Esophagus muscularis mucosa (tissue), 4 donors: Measurements from ENCODE around the gene DCTN3. TPM values are rescaled to one million over a fixed set of nuclear protein-coding genes. Genes with fewer than 3 reads are reported as not detected.
A peak's percentile ranks its signal among the peaks of the same experiment; 100 is the strongest.

ENCODE experiments used
- DNase-seq: peaks from one replicate; pipeline ENCODE4 v3.0.0-alpha.2; 2017; ENCODE audit errors: extremely low spot score
- H3K27ac ChIP-seq, 4 donors: fragments of 200-600 bp; sonication (generic); replicated peaks in 1 of 4; 1 replicate in 3 of 4; 2 replicates in 1 of 4; pipeline ENCODE4 v1.5.1; 2016 to 2019; ENCODE audit warnings: mild to moderate bottlenecking in 1 of 4
- H3K27me3 ChIP-seq, 4 donors: fragments of 200-600 bp; sonication (generic); one replicate each; pipeline versions ENCODE4 v1.5.1 to v1.6.0; 2016 to 2019
- H3K36me3 ChIP-seq, 4 donors: fragments of 200-600 bp; sonication (generic); one replicate each; pipeline ENCODE4 v1.5.1; 2016 to 2019
- H3K4me1 ChIP-seq, 4 donors: fragments of 200-600 bp; sonication (generic); one replicate each; pipeline ENCODE4 v1.5.1; 2016 to 2019
- H3K4me3 ChIP-seq, 4 donors: fragments of 200-600 bp; sonication (generic); 1 replicate in 2 of 4; 2 replicates in 2 of 4; pipeline ENCODE4 v1.5.1; 2016 to 2019; ENCODE audit warnings: mild to moderate bottlenecking in 4 of 4, moderate library complexity in 1 of 4
- H3K9me3 ChIP-seq, 4 donors: fragments of 200-600 bp; sonication (generic); 1 replicate in 3 of 4; 2 replicates in 1 of 4; pipeline ENCODE4 v1.5.1; 2016 to 2019
- EP300 ChIP-seq: sonication (generic); formaldehyde crosslinking; IDR thresholded peaks from one replicate; pipeline ENCODE4 v1.6.1; 2017; ENCODE audit warnings: antibody characterized with exemption
- POLR2A ChIP-seq: fragments of 450-650 bp; IDR thresholded peaks from one replicate; pipeline ENCODE4 v1.6.1; 2017; ENCODE audit warnings: antibody characterized with exemption, moderate library complexity, mild to moderate bottlenecking, low read depth
- POLR2AphosphoS5 ChIP-seq, 2 donors: sonication (generic); formaldehyde crosslinking; IDR thresholded peaks; one replicate each; pipeline ENCODE4 v1.6.1; 2017; ENCODE audit warnings: antibody characterized with exemption in 2 of 2
- WGBS: methylation state at CpG from one replicate; pipeline ENCODE4 v1.1.5; 2018; 5-methylcytosine and 5-hydroxymethylcytosine counted together
- intact Hi-C: fragments of 100-400 bp; cut with DNase I; formaldehyde crosslinking; loops from one replicate; pipeline ENCODE4 v1.15.1; 2023
- total RNA-seq, 4 donors: library from RNA; depleted of rRNA; stranded (reverse); fragments of >200 nt; gene quantifications; one replicate each; pipeline versions ENCODE4 v1.1.0 to v1.2.1, GENCODE V29; 2016
- TF ChIP-seq, protein P1 (sequence below), 3 experiments: fragments of 200-600 bp in 2 of 3; fragments of 450-650 bp in 1 of 3; sonication (generic) in 2 of 3; IDR thresholded peaks; one replicate each; pipeline ENCODE4 v1.5.1; 2017 to 2019; ENCODE audit warnings: antibody characterized with exemption in 3 of 3, mild to moderate bottlenecking in 2 of 3, moderate library complexity in 1 of 3

Gene DCTN3
- total RNA-seq, 4 donors from 2014 or later: 104 to 129 (median 113) TPM

- Histone ChIP-seq H3K27me3 (no peaks in the 10 kb centered on the region), H3K9me3 (no peaks in the 10 kb centered on the region), H3K4me3 (no peak overlapping the region), H3K27ac (no peak overlapping the region), H3K36me3 (no peaks in the 10 kb centered on the region), H3K4me1 (peaks cover 0 to 7% (median 0%) of the 10 kb centered on the region in 4 donors)
- TF ChIP-seq EP300: no peak
- TF ChIP-seq POLR2AphosphoS5 (IDR thresholded peaks at IDR 0.05): peak in 1 of 2 donors; percentile 39
- TF ChIP-seq, protein P1, sequence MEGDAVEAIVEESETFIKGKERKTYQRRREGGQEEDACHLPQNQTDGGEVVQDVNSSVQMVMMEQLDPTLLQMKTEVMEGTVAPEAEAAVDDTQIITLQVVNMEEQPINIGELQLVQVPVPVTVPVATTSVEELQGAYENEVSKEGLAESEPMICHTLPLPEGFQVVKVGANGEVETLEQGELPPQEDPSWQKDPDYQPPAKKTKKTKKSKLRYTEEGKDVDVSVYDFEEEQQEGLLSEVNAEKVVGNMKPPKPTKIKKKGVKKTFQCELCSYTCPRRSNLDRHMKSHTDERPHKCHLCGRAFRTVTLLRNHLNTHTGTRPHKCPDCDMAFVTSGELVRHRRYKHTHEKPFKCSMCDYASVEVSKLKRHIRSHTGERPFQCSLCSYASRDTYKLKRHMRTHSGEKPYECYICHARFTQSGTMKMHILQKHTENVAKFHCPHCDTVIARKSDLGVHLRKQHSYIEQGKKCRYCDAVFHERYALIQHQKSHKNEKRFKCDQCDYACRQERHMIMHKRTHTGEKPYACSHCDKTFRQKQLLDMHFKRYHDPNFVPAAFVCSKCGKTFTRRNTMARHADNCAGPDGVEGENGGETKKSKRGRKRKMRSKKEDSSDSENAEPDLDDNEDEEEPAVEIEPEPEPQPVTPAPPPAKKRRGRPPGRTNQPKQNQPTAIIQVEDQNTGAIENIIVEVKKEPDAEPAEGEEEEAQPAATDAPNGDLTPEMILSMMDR (IDR thresholded peaks at IDR 0.05): peak; percentile 88 to 97 (median 91)
- TF ChIP-seq POLR2A: no peak
- 49% methylated on average over 4 of the region's 4 CpGs for WGBS
- intact Hi-C loops: loop anchor here (10.0 kb wide), 1 partner anchor 269 kb away; no protein-coding TSS in a partner anchor
- no peak for DNase-seq
Measured at GRCh38 chr9:34603610-34604231, 16.6 kb downstream of the DCTN3 start.

GRCh38 chr9:34601937-34602573, 18.2 kb downstream of the DCTN3 start:
- no peak overlapping the region for H3K4me3 ChIP-seq
- H3K4me1 ChIP-seq: peaks cover 0 to 7% (median 0%) of the 10 kb centered on the region in 4 donors
- DNase-seq: no peak
- no peaks in the 10 kb centered on the region for H3K27me3 ChIP-seq
- 78% methylated on average over 6 of the region's 6 CpGs for WGBS
- intact Hi-C loops: loop anchor here (10.0 kb wide), 1 partner anchor 267 kb away; no protein-coding TSS in a partner anchor
- TF ChIP-seq, protein P1 (IDR thresholded peaks at IDR 0.05): no peak
- TF ChIP-seq POLR2AphosphoS5 (IDR thresholded peaks at IDR 0.05) (no peak), EP300 (no peak), POLR2A (no peak)
- no peaks in the 10 kb centered on the region for H3K36me3 ChIP-seq
- no peaks in the 10 kb centered on the region for H3K9me3 ChIP-seq
- H3K27ac ChIP-seq: no peak overlapping the region

DNA sequence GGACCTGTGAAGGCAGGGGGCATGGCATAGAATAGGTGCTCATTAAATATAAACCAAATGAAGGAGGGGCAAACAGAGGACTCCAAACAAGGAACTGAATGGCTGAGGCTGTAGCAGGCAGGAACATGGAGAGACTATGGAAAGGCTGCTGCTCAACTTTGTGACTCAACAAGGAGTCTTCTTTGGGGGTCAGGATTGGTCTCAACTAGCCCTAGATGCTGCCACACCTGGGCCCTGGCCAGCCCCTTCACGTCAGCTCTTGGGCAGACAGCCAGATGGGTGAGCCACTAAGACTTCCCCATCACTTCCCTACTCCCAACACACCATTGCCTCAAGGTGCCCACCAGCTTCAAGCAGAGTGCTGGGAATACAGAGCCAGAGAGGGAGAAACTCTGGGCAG, 19.4 kb downstream of the DCTN3 start:
- Histone ChIP-seq H3K36me3 (no peaks in the 10 kb centered on the region), H3K27ac (no peak overlapping the region), H3K4me1 (peaks cover 0 to 7% (median 0%) of the 10 kb centered on the region in 4 donors), H3K9me3 (no peaks in the 10 kb centered on the region), H3K27me3 (no peaks in the 10 kb centered on the region), H3K4me3 (no peak overlapping the region)
- no peak for DNase-seq
- 0% methylated on average over 1 of the region's 1 CpG for WGBS
- intact Hi-C loops: loop anchor here (10.0 kb wide), 1 partner anchor 266 kb away; no protein-coding TSS in a partner anchor
- no peak for TF ChIP-seq POLR2A
- no peak for TF ChIP-seq EP300
- TF ChIP-seq, protein P1 (IDR thresholded peaks at IDR 0.05): no peak
- TF ChIP-seq POLR2AphosphoS5 (IDR thresholded peaks at IDR 0.05): no peak

DNA sequence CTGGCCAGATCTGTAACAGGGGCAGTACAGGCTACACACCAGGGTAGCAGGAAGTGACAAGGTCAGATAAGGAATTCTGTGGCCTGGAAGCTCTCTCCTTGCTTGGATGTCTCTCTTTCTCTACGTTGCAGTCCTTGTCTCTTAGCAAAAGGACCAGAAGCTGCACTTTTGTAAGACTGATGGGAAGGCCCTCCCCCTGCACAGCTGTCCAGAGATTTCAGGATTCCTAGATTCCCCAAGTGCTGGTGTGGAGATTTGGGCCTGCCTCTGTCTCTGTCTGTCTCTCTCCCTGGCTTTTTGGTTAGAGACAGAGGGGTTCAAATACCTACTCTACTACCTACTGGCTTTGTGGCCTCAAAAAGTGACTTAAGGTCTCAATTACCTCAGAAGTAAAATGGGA, 20.7 kb downstream of the DCTN3 start:
- no peak overlapping the region for H3K4me3 ChIP-seq
- H3K9me3 ChIP-seq: no peaks in the 10 kb centered on the region
- WGBS: 67% methylated on average over 1 of the region's 1 CpG
- intact Hi-C loops: loop anchor here (10.0 kb wide), 2 partner anchors 55 to 165 kb away; partner anchors contain the start of gene IL11RA
- TF ChIP-seq EP300 (no peak), POLR2AphosphoS5 (IDR thresholded peaks at IDR 0.05) (no peak), POLR2A (no peak)
- TF ChIP-seq, protein P1 (IDR thresholded peaks at IDR 0.05): no peak
- peaks cover 0 to under 1% (median 0%) of the 10 kb centered on the region in 4 donors for H3K27me3 ChIP-seq
- no peak overlapping the region for H3K27ac ChIP-seq
- H3K36me3 ChIP-seq: no peaks in the 10 kb centered on the region
- peaks cover 0 to 8% (median under 1%) of the 10 kb centered on the region in 4 donors for H3K4me1 ChIP-seq
- DNase-seq: no peak
